Osteocyte (in vitro differentiated cells): ENCODE results near the gene SF3A1. TPM values are rescaled to one million over a fixed set of nuclear protein-coding genes. Genes with fewer than 3 reads are reported as not detected.
A peak's percentile ranks its signal among the peaks of the same experiment; 100 is the strongest.

ENCODE experiments used
- DNase-seq: peaks from one replicate; pipeline ENCODE4 v3.0.0; 2021; ENCODE audit warnings: mixed read lengths; ENCODE audit not compliant: unreplicated experiment; ENCODE audit errors: extremely low spot score
- H3K27ac Mint-ChIP-seq: one replicate; pipeline ENCODE4 v1.8.0; 2021; ENCODE audit warnings: mild to moderate bottlenecking, mixed read lengths; ENCODE audit not compliant: unreplicated experiment
- H3K27me3 Mint-ChIP-seq: one replicate; pipeline ENCODE4 v1.8.0; 2021; ENCODE audit warnings: mixed read lengths; ENCODE audit not compliant: unreplicated experiment
- H3K36me3 Mint-ChIP-seq: one replicate; pipeline ENCODE4 v1.8.0; 2021; ENCODE audit warnings: mixed read lengths; ENCODE audit not compliant: unreplicated experiment
- H3K4me1 Mint-ChIP-seq: one replicate; pipeline ENCODE4 v1.8.0; 2021; ENCODE audit warnings: mixed read lengths; ENCODE audit not compliant: unreplicated experiment
- H3K4me3 Mint-ChIP-seq: one replicate; pipeline ENCODE4 v1.8.0; 2021; ENCODE audit warnings: mild to moderate bottlenecking, moderate library complexity, mixed read lengths; ENCODE audit not compliant: unreplicated experiment
- H3K9me3 Mint-ChIP-seq: one replicate; pipeline ENCODE4 v1.8.0; 2021; ENCODE audit warnings: mixed read lengths; ENCODE audit not compliant: unreplicated experiment
- total RNA-seq: library from RNA; stranded (reverse); gene quantifications from 2 replicates; pipeline ENCODE4 v1.2.1, GENCODE V29; 2021
- TF ChIP-seq, protein P1 (sequence below): fragments of 200-600 bp; sonication (generic); IDR thresholded peaks from 2 replicates; pipeline ENCODE4 v1.5.0; 2021; ENCODE audit warnings: antibody characterized with exemption, mild to moderate bottlenecking, moderate library complexity

Gene SF3A1
- total RNA-seq, 1 donor from 2014 or later = 170 TPM

DNA sequence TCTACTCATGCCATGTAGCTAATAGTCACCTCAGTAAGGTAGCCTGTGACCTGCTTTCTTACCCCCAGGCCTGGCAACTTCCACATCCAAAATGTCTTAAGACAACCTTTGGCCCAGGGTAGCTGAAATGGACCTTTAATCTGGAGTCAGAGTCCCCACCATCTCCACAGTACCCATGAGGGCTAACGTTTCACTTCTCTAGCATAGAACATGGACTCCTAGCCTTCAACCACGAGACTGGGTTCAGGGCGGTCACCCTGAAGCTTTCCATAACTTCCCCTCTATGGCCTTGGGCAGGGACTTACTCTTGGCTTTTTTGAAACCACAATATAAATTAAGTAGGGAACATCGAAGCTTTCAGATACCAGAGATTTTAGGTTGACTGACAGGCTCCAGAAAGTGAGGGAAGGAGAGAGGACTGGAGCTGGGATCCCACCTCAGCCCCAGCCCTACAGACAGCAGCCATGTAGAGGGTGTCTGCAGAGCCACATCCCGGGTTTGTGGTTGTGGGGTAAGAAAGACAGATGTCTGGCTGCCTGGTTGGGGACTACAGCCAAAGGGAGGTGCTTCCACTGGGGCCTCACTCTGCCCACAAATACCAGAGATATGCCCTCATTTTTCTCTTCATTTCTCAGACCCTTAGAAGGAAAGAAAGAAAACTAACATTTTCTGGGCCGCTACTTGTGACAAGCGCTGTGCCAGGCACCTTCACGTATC lies 32.5 kb downstream of the SF3A1 start:
- peaks cover 2% of the 10 kb centered on the region for H3K36me3 Mint-ChIP-seq
- H3K4me3 Mint-ChIP-seq = no peak overlapping the region
- H3K4me1 Mint-ChIP-seq = peaks cover 30% of the 10 kb centered on the region
- H3K27me3 Mint-ChIP-seq = no peaks in the 10 kb centered on the region
- DNase-seq = no peak
- TF ChIP-seq, protein P1, sequence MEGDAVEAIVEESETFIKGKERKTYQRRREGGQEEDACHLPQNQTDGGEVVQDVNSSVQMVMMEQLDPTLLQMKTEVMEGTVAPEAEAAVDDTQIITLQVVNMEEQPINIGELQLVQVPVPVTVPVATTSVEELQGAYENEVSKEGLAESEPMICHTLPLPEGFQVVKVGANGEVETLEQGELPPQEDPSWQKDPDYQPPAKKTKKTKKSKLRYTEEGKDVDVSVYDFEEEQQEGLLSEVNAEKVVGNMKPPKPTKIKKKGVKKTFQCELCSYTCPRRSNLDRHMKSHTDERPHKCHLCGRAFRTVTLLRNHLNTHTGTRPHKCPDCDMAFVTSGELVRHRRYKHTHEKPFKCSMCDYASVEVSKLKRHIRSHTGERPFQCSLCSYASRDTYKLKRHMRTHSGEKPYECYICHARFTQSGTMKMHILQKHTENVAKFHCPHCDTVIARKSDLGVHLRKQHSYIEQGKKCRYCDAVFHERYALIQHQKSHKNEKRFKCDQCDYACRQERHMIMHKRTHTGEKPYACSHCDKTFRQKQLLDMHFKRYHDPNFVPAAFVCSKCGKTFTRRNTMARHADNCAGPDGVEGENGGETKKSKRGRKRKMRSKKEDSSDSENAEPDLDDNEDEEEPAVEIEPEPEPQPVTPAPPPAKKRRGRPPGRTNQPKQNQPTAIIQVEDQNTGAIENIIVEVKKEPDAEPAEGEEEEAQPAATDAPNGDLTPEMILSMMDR = no peak
- peak overlapping the region; percentile 41 for H3K27ac Mint-ChIP-seq
- no peaks in the 10 kb centered on the region for H3K9me3 Mint-ChIP-seq

DNA sequence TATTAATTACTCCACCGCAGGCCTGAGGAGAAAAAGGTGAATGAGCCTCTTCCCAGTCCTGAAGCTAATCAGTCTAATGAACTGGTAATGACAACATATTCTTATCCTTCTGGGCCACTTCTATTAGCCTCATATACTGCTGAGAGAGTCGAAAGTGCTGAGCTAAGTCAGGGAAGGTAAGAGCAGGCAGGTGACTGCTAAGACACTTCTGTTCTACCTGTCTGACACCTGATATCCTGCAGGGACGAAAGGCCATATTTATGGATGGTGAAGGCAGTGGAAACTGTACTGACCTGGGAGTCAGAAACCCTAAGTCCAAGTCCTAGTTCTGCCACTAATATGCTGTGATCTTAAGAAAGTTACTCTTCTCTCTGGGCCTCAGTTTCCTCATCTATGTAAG lies 33.4 kb downstream of the SF3A1 start:
- no peak for DNase-seq
- H3K4me1 Mint-ChIP-seq = peaks cover 32% of the 10 kb centered on the region
- peaks cover 2% of the 10 kb centered on the region for H3K36me3 Mint-ChIP-seq
- no peak overlapping the region for H3K27ac Mint-ChIP-seq
- H3K9me3 Mint-ChIP-seq = no peaks in the 10 kb centered on the region
- no peak overlapping the region for H3K4me3 Mint-ChIP-seq
- TF ChIP-seq, protein P1 = no peak
- H3K27me3 Mint-ChIP-seq = no peaks in the 10 kb centered on the region

DNA sequence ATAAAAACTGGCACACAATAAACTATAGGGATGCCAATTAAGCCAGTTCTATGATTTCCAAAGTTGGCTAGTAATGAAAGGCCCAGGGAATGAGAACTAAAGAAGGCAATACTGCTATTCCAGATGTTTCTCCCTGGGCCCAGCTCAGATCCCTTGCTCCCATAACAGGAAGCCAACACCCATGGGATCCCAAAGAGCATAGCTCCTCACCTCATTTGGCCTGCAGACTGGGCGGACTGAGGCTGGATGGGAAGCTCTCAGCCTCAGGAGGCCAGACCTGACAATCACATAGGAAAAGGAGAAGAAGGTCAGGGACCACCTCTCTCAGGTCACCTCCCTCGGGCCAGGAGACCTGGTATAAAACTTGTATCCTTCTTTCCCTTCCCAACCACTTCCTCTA lies 35.2 kb downstream of the SF3A1 start:
- H3K27ac Mint-ChIP-seq = no peak overlapping the region
- no peak for DNase-seq
- H3K27me3 Mint-ChIP-seq = no peaks in the 10 kb centered on the region
- peaks cover 2% of the 10 kb centered on the region for H3K36me3 Mint-ChIP-seq
- H3K9me3 Mint-ChIP-seq = no peaks in the 10 kb centered on the region
- H3K4me1 Mint-ChIP-seq = peaks cover 28% of the 10 kb centered on the region
- TF ChIP-seq, protein P1 = no peak
- no peak overlapping the region for H3K4me3 Mint-ChIP-seq

DNA sequence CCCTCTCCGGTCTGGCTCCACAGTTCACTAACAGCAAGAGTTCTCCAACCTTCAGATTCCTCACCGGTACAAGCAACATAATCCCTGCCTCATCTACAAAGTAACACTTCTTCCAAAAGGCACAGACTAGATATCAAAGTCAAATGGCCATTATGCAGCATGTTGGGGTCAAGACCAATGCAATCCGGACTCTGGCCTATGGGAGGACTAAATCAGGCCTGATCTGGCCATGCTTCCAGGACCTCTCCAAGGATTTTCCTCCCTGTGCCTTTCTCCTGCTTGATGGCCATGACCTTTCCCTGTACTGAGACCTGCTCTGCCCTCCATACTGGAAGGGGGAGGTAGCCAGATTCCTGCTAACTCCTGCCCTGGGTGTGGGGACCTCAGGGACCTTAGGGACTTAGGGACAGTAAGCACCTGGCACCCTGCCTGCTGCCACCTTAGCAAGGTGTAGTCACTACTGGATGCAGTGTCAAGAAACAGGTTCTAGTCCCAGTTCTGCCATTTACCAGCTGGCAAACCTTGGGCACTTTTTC lies 36.6 kb downstream of the SF3A1 start:
- H3K36me3 Mint-ChIP-seq = peaks cover 2% of the 10 kb centered on the region

DNA sequence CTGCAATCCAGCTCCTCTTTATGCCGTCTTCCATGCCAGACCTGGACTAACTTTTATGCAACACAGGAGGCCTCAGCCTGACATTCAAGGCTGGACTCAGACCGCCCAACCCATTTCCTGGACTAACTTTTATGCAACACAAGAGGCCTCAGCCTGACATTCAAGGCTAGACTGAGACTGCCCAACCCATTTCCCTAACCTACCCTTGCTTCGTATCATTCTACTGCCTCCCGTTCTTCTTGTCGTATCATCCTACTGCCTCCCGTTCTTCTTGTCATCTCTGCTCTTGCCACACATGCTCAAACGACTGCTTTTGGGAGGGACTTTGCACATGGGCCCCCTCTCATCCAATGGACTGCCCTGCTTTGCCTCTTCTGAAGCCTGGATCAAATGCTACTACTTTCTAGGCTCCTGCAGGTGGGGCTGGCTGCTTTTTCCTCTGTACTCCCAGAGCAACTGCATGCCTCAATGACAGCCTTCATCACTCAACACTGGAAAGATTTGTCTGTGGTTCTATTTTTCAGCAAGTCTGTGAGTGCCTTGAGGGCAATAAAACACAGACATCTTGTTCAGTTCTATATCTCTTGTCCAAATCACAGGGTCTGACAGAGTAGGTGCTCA lies 37.8 kb downstream of the SF3A1 start:
- H3K9me3 Mint-ChIP-seq = no peaks in the 10 kb centered on the region
- no peaks in the 10 kb centered on the region for H3K27me3 Mint-ChIP-seq
- TF ChIP-seq, protein P1 = no peak
- peaks cover 14% of the 10 kb centered on the region for H3K4me1 Mint-ChIP-seq
- peaks cover 2% of the 10 kb centered on the region for H3K36me3 Mint-ChIP-seq
- DNase-seq = no peak
- no peak overlapping the region for H3K27ac Mint-ChIP-seq
- H3K4me3 Mint-ChIP-seq = no peak overlapping the region

More for the DNA sequence above, 36.6 kb downstream of the SF3A1 start:
- Mint-ChIP-seq H3K27me3 (no peaks in the 10 kb centered on the region), H3K4me3 (no peak overlapping the region), H3K9me3 (no peaks in the 10 kb centered on the region), H3K27ac (no peak overlapping the region), H3K4me1 (peaks cover 25% of the 10 kb centered on the region)
- no peak for DNase-seq
- TF ChIP-seq, protein P1 = no peak
